Lower lobe of right lung (tissue), 2 donors: ENCODE data around the gene EID2. TPM values are rescaled to one million over a fixed set of nuclear protein-coding genes. Genes with fewer than 3 reads are reported as not detected.

ENCODE experiments used
- ATAC-seq, 2 donors: fragments of 200-7000 bp; cut with Tn5 transposase; one replicate each; pipeline ENCODE4 v1.9.1; 2020 to 2022; ENCODE audit warnings: mild to moderate bottlenecking in 2 of 2, moderate library complexity in 2 of 2
- DNase-seq: peaks from one replicate; pipeline ENCODE4 v3.0.0-alpha.2; 2020
- H3K27ac ChIP-seq: fragments of 200-600 bp; one replicate; pipeline ENCODE4 v1.8.0; 2022
- H3K27me3 ChIP-seq: fragments of 200-600 bp; one replicate; pipeline ENCODE4 v1.8.0; 2022; ENCODE audit warnings: low read depth
- H3K36me3 ChIP-seq: fragments of 200-600 bp; one replicate; pipeline ENCODE4 v1.8.0; 2022; ENCODE audit warnings: mild to moderate bottlenecking
- H3K4me1 ChIP-seq: fragments of 200-600 bp; one replicate; pipeline ENCODE4 v1.8.0; 2022
- H3K4me3 ChIP-seq: fragments of 200-600 bp; one replicate; pipeline ENCODE4 v1.8.0; 2022; ENCODE audit warnings: mild to moderate bottlenecking
- H3K9me3 ChIP-seq: fragments of 200-600 bp; one replicate; pipeline ENCODE4 v1.8.0; 2022
- CTCF ChIP-seq: fragments of 200-600 bp; IDR thresholded peaks from one replicate; pipeline ENCODE4 v1.8.0; 2022; ENCODE audit warnings: antibody characterized with exemption, mild to moderate bottlenecking
- intact Hi-C: fragments of 100-400 bp; cut with DNase I; formaldehyde crosslinking; loops from one replicate; pipeline ENCODE4 v1.11.0; 2022
- total RNA-seq: library from RNA; stranded (reverse); fragmentation: NEBNext Ultra II Directional; extraction: Animal tissue kit (Norgen Biotek cat#: 25700); gene quantifications from one replicate; pipeline ENCODE4 v1.2.1, GENCODE V29; 2021
- donor health status: DM: no; HTN: yes; CAD: no; lungs with severe emphysema.

The EID2 gene
- total RNA-seq, 1 donor from 2014 or later: 12.8 TPM

DNA sequence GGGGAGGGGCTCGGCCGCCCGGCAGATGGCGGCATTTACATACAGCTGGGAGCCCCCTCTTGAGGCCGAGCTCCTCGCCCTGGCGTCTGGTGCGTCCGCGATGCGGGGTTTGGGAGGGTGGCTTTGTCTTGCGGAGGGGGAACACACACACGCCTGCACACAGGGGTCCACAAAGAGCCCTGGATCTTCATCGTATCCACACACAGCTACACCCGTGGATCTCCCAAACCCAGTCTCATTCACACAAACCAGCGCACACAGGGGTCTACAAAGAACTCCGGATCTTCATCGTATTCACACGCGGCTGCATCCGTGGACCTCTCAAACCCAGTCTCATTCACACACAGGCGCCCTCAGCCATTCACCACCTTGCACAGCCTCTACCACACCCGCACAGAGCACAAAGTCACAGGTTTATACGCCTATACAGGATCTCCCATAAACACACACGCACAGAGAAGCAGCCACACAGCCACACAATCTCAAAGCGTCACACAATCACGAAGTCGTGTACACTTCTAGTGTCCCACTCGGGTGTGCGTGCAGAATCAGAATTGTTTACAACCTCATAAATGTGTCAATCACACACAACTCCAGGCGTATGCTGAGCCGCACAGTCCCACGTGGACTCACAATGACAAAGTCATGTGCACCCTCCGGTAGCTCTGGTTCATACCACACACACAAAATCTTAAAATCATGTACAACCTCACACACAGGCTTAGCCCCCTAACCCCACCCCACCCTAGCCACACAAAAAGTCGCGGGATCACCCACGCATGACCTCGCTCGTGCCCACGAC, 41.8 kb downstream of the EID2 start:
- Histone ChIP-seq H3K27me3 (peaks cover 64% of the 10 kb centered on the region), H3K27ac (no peak overlapping the region), H3K36me3 (no peaks in the 10 kb centered on the region), H3K4me1 (peaks cover 19% of the 10 kb centered on the region), H3K4me3 (no peak overlapping the region), H3K9me3 (no peaks in the 10 kb centered on the region)
- peak in 1 of 2 donors; percentile 8 for ATAC-seq
- no peak for DNase-seq
- intact Hi-C loops: no loop called here
- TF ChIP-seq CTCF: peak; percentile 16

DNA sequence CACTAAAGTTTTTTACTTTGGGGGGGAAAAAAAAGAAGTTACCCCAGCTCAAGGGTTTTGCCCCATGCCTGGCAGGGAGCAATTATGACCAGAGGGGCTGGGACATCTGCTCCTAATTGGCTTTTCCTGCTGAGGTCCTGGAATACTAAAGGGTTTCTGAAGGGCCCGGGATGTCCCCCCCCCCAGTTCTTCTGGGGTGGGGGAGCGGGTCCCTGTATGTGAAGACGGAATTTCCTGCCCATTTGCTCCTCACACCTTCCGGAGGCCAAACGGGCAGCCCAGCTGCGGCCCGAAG, 42.3 kb downstream of the EID2 start:
- DNase-seq: no peak
- no peak for TF ChIP-seq CTCF
- intact Hi-C loops: no loop called here
- H3K27me3 ChIP-seq: peaks cover 63% of the 10 kb centered on the region
- H3K4me1 ChIP-seq: peaks cover 19% of the 10 kb centered on the region
- no peaks in the 10 kb centered on the region for H3K9me3 ChIP-seq
- no peak overlapping the region for H3K27ac ChIP-seq
- H3K4me3 ChIP-seq: no peak overlapping the region
- ATAC-seq: no peak
- no peaks in the 10 kb centered on the region for H3K36me3 ChIP-seq

GRCh38 chr19:39496063-39496462, 43.9 kb downstream of the EID2 start:
- DNase-seq: no peak
- no peak for ATAC-seq
- Histone ChIP-seq H3K4me1 (peaks cover 19% of the 10 kb centered on the region), H3K36me3 (peaks cover 5% of the 10 kb centered on the region), H3K27ac (no peak overlapping the region), H3K27me3 (peaks cover 50% of the 10 kb centered on the region), H3K4me3 (no peak overlapping the region), H3K9me3 (no peaks in the 10 kb centered on the region)
- TF ChIP-seq CTCF: no peak
- intact Hi-C loops: no loop called here

DNA sequence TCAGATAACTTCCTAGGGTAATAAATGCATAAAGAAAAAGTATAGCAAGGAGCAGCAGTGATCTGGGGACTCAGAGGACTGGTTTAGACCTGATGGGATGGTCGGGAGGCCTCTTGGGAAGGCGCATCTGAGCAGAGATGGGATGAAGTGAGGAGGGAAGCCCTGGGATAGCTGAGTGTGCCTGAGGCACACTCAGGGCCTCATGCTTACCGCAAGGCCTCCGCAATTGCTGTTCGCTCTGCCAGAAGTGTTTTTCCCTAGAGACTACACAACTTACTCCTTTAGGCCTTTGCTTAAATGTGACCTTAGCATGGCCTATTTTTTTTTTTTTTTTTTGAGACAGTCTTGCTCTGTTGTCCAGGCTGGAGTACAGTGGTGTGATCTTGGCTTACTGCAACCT, 45.3 kb downstream of the EID2 start:
- TF ChIP-seq CTCF: no peak
- ATAC-seq (no peak), DNase-seq (no peak)
- Histone ChIP-seq H3K4me1 (peaks cover 19% of the 10 kb centered on the region), H3K27ac (no peak overlapping the region), H3K27me3 (peaks cover 39% of the 10 kb centered on the region), H3K9me3 (no peaks in the 10 kb centered on the region), H3K4me3 (no peak overlapping the region), H3K36me3 (peaks cover 19% of the 10 kb centered on the region)
- intact Hi-C loops: no loop called here

GRCh38 chr19:39492788-39493187, 47.2 kb downstream of the EID2 start:
- Histone ChIP-seq H3K27ac (no peak overlapping the region), H3K27me3 (peaks cover 20% of the 10 kb centered on the region), H3K4me1 (peaks cover 2% of the 10 kb centered on the region), H3K36me3 (peaks cover 38% of the 10 kb centered on the region), H3K4me3 (no peak overlapping the region), H3K9me3 (no peaks in the 10 kb centered on the region)
- ATAC-seq (no peak), DNase-seq (no peak)
- intact Hi-C loops: no loop called here
- TF ChIP-seq CTCF: no peak
